Retina (tissue), 1 donor: ENCODE results near the gene CT45A10.
A peak's percentile ranks its signal among the peaks of the same experiment; 100 is the strongest.
"Not testable (repeated sequence)": the region's sequence is repeated elsewhere in the genome, so short reads cannot be mapped to it uniquely, and the experiment has no call there.

ENCODE experiments used
- DNase-seq: peaks from one replicate; pipeline ENCODE4 v3.0.0-alpha.2; 2016

The CT45A10 gene, protein sequence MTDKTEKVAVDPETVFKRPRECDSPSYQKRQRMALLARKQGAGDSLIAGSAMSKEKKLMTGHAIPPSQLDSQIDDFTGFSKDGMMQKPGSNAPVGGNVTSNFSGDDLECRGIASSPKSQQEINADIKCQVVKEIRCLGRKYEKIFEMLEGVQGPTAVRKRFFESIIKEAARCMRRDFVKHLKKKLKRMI

DNA sequence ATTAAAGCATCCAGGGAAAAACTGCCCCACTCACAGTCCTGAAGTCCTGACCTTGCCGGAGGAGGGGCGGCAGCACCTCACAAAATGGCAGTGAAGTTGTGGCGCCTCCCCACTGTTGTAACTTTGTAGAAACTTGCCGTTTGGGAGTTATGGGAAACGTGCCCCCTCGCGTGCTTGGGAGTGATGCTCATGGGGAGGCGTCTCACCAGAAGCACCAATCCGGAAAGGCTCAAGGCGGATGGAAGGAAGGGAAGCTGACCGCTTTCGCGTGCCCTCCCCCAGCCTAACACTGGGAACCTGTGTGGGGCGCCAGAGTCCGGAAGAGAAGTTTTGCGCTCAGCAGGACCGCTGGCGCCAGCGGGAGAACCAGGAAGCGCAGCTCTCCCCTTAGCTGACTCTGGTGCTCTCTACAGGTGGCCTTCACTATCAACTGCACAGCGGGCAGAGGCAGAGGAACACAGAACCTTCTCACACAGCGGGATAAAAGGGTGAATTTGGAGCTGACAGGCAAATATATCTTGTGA lies at the start of gene CT45A10, which contains the start of gene SAGE1:
TSS of gene CT45A10 (minus strand) at position 151 of the 524 bp plus-strand sequence. CDS start 8,100 bp downstream, outside the sequence.
TSS of gene SAGE1 (plus strand) at position 423 of the 524 bp plus-strand sequence. CDS start 2,527 bp downstream, outside the sequence.
- no peak for DNase-seq

DNA sequence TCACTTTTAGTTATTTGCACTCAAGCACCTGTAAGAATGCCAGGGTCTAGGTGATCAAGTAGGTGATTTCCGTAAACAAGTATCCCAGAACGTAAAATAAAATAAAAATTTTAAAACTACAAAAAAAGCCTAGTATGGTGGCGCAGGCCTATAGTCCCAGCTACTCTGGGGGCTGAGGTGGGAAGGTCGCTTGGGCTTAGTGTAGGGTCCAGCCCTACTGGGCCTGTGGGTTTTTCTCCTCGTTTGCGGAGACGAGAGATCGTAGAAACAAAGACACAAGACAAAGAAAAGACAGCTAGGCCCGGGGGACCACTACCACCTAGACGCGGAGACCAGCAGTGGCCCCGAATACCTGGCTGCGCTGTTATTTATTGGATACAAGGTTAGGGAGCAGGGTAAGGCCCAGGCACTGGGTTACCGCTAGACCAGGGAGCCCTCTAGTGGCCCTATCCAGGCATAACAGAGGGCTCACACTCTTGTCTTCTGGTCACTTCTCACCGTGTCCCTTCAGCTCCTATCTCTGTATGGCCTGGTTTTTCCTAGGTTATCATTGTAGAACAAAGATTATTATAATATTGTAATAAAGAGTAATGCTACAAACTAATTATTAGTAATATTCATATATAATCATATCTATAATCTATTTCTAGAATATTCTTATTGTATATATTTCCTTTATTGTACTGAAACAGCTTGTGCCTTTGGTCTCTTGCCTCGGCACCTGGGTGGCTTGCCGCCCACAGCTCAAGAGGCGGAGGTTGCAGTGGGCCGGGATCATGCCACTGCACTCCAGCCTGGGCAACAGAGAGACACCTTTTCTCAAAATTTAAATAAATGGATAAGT lies 38.6 kb upstream of the CT45A10 start:
- peak; percentile 48 for DNase-seq

DNA sequence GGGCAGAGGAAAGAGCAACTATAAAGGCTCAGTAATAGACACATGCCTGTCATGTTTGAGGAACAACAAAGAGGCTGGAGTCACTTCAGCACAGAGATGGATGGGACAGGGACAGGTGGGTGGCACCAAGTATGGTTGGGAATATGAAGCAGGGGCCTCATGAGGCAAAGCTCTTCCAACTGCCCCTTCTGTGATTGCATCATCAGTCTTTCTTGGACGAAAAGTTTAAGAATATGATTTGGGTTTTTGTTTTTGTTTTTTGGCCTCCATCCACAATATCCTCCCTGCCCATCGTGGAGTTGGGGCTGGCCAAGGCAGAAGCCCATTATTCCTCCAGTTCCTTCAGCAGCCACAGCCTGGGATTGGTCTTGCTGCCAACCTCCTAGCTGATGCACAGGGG lies 34.7 kb upstream of the CT45A10 start:
- no peak for DNase-seq

DNA sequence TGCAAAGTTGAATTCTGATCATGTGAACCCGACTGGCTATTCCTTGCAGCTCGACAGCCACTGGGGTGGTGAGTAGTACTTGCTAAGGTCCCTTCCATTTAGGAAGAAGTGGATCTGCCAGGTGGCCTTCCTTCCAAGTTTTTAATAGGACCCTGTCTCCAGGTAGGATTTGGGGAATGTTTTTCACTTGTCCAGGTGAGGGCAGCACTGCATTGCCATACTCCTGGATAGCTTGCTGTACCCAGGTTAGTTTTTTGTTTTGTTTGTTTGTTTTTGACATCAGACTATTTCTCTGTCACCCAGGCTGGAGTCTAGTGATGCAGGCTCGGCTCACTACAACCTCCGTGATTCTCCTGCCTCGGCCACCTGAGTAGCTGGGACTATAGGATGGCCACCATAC lies 30.1 kb upstream of the CT45A10 start:
- no peak for DNase-seq

DNA sequence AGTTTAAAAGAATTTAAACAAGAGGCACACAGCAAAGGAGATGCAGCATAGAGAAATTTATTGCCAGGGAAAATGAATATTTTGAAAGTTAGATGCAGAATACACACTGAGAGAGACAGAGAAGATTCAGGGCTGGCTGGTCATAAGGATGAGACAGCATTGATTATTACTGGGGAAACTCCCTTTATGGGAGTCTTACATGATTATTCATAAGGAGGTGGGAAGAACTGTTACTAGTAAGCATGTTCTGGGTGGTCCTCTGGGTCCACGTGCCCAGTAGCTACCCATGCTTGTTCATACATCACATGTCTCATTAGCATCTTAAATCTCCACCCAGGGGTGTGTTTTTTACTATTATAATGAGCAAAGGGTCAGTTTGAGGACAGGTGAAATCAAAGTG lies 27.3 kb upstream of the CT45A10 start:
- not testable (repeated sequence) for DNase-seq

DNA sequence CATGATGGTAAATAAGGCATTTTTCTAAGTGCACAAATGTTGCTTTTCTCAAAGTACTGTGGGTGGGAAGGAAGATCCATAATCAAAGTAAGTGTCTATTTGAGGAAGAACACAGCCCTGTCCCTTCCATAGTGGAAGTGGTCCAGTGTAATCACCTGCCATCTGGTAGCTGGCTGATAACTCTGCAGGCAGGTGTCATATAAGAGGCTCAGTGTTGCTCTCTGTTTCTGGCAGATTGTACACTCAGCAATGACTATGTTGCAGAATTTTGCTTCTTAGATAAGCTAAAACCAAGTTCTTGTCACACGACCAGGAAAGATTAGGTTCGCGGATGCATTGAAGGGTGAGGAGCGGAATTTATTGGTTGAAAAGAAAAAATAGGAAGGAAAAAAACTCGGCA lies 21.2 kb upstream of the CT45A10 start:
- DNase-seq: no peak

DNA sequence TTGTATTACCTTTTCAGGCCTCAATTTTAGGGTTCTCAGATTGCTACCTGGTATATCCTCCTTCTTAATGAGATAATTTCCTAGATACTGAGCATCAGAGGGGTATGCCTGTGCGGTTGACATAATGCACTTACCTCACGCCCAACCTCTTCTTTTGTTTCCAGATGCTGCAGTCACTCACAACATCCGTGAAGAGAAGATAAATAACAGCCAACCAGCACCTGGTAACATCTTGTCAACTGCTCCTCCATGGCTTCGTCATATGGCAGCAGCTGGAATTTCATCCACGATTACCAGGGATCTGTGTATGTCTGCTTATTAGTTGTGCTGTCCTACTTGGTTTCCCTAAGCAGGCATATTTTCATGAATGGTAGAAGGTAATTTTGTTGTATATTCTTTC lies 17.0 kb upstream of the CT45A10 start:
- DNase-seq: no peak

DNA sequence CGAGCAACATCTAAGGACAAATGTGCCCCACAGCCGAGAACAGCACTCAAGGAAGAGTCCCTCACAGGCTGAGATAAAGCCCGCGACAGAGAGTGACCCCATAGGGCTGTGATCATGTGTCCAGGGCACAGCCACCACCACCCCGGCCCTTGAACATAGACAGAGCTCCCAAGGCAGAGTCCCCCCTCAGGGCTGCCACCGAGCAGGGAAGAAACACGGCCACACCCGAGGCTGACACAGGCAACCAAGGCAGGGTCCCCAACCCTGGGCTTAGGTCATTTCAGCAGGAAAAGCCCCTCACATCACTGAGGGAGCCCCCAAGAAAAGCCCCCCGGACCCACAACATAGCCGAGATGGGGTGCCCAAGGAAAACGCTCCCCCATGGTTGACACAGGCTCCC lies 463 bp downstream of the CT45A10 start:
- no peak for DNase-seq

DNA sequence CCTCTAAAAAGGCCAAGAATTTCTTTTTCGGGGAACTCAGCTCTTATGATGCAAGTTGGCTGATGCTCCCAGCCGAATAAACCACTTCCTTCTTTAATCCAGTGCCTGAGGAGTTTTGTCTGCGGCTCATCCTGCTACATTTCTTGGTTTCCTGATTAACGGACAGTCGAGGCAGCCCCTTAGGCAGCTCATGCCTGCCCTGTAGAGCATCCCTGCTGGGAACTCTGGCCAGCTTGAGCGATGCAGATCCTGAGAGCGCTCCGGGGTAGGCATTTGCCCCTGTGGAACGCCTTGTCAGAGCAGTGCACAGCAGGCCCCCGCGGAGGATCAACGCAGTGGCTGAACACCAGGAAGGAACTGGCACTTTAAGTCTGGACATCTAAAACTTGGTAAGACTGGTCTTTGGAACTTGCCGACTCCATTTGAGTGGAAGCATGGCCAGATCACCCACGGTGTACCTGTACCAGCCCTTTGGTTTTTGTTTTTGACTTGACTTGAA lies 3.1 kb downstream of the CT45A10 start:
- no peak for DNase-seq

DNA sequence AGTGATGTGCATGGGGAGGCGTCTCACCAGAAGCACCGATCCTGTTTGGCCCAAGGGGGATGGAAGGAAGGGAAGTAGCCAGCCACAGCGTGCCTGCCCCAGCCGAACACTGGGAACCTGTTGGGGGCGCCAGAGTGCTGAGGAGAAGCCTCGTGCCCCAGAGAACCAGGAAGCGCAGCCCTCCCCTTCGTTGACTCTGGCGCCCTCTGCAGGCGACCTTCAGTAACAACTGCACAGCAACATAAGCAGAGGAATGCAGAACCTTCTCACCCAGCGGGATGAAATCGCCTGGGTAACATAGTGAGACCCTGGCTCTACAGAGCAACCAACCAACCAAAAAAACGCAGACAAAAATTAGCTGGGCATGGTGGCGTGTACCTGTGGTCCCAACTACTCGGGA lies 4.3 kb downstream of the CT45A10 start:
- not testable (repeated sequence) for DNase-seq

DNA sequence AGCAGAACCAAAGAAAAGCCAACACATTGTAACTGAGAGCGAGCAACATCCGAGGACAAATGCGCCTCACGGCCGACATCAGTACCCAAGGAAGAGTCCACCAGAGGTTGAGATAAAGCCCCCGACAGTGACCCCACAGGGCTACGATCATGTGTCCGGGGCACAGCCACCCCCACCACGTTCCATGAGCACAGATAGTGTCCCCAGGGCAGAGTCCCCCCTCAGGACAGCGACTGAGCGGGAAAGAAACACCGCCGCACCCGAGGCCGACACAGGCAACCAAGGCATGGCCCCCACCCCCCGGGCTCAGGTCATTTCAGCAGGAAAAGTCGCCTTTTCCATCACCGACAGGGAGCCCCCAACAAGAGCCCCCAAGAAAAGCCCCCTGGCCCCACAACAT lies 5.0 kb downstream of the CT45A10 start:
- not testable (repeated sequence) for DNase-seq

DNA sequence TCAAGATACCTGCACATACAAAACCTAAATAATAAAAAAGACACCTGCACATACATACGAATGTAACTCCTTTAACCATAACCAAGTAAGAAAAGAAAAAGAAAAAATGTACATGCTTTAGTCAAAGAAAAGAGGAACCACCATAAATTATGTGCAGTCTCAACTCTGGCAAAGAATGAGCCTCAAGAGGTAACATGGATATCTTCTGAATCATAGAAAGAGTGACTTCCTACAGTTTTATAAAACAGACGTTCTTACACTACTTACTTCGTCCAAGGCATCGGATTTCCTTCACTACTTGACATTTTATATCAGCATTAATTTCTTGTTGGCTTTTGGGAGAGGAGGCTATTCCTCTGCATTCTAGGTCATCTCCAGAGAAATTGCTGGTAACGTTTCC lies 10.5 kb downstream of the CT45A10 start:
- not testable (repeated sequence) for DNase-seq

DNA sequence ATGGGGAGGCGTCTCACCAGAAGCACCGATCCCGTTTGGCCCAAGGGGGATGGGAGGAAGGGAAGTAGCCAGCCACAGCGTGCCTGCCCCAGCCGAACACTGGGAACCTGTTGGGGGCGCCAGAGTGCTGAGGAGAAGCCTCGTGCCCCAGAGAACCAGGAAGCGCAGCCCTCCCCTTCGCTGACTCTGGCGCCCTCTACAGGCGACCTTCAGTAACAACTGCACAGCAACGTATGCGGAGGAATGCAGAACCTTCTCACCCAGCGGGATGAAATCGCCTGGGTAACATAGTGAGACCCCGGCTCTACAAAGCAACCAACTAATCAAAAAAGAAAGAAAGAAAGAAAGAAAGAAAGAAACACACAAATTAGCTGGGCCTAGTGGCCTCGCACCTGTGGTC lies 21.5 kb downstream of the CT45A10 start, which contains the start of gene CT45A9:
TSS of gene CT45A9 (minus strand) at position 101 of the 400 bp plus-strand sequence. CDS start 3,751 bp downstream, outside the sequence.
- DNase-seq: not testable (repeated sequence)

DNA sequence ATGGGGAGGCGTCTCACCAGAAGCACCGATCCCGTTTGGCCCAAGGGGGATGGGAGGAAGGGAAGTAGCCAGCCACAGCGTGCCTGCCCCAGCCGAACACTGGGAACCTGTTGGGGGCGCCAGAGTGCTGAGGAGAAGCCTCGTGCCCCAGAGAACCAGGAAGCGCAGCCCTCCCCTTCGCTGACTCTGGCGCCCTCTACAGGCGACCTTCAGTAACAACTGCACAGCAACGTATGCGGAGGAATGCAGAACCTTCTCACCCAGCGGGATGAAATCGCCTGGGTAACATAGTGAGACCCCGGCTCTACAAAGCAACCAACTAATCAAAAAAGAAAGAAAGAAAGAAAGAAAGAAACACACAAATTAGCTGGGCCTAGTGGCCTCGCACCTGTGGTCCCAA lies 38.8 kb downstream of the CT45A10 start, which contains the start of gene CT45A8:
TSS of gene CT45A8 (minus strand) at position 101 of the 400 bp plus-strand sequence. CDS start 3,755 bp downstream, outside the sequence.
- DNase-seq: not testable (repeated sequence)

DNA sequence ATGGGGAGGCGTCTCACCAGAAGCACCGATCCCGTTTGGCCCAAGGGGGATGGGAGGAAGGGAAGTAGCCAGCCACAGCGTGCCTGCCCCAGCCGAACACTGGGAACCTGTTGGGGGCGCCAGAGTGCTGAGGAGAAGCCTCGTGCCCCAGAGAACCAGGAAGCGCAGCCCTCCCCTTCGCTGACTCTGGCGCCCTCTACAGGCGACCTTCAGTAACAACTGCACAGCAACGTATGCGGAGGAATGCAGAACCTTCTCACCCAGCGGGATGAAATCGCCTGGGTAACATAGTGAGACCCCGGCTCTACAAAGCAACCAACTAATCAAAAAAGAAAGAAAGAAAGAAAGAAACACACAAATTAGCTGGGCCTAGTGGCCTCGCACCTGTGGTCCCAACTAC lies 56.1 kb downstream of the CT45A10 start, which contains the start of gene CT45A7:
TSS of gene CT45A7 (minus strand) at position 101 of the 400 bp plus-strand sequence. CDS start 3,747 bp downstream, outside the sequence.
- DNase-seq: not testable (repeated sequence)
